Measurements from ENCODE around the gene ODF2L. TPM values are rescaled to one million over a fixed set of nuclear protein-coding genes. Genes with fewer than 3 reads are reported as not detected.

The ODF2L gene
- total RNA-seq, 1 donor: 44.5 TPM

GRCh38 chr1:86419277-86419903 lies 23.3 kb upstream of the ODF2L start:
- TF ChIP-seq, protein P1, sequence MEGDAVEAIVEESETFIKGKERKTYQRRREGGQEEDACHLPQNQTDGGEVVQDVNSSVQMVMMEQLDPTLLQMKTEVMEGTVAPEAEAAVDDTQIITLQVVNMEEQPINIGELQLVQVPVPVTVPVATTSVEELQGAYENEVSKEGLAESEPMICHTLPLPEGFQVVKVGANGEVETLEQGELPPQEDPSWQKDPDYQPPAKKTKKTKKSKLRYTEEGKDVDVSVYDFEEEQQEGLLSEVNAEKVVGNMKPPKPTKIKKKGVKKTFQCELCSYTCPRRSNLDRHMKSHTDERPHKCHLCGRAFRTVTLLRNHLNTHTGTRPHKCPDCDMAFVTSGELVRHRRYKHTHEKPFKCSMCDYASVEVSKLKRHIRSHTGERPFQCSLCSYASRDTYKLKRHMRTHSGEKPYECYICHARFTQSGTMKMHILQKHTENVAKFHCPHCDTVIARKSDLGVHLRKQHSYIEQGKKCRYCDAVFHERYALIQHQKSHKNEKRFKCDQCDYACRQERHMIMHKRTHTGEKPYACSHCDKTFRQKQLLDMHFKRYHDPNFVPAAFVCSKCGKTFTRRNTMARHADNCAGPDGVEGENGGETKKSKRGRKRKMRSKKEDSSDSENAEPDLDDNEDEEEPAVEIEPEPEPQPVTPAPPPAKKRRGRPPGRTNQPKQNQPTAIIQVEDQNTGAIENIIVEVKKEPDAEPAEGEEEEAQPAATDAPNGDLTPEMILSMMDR (IDR thresholded peaks at IDR 0.05; ENCODE audit: insufficient read depth, low read depth, low read length): peak; percentile 67
- H3K4me3 ChIP-seq (ENCODE audit: low read depth, low read length): no peak overlapping the region
- DNase-seq (ENCODE audit: low read depth): peak; percentile 38

GRCh38 chr1:86416343-86416742 lies 20.2 kb upstream of the ODF2L start:
- no peak overlapping the region for H3K4me3 ChIP-seq (ENCODE audit: low read depth, low read length)
- no peak for DNase-seq (ENCODE audit: low read depth)
- TF ChIP-seq, protein P1 (IDR thresholded peaks at IDR 0.05; ENCODE audit: insufficient read depth, low read depth, low read length): no peak

GRCh38 chr1:86410879-86411278 lies 14.8 kb upstream of the ODF2L start:
- DNase-seq (ENCODE audit: low read depth): no peak
- TF ChIP-seq, protein P1 (IDR thresholded peaks at IDR 0.05; ENCODE audit: insufficient read depth, low read depth, low read length): no peak

DNA sequence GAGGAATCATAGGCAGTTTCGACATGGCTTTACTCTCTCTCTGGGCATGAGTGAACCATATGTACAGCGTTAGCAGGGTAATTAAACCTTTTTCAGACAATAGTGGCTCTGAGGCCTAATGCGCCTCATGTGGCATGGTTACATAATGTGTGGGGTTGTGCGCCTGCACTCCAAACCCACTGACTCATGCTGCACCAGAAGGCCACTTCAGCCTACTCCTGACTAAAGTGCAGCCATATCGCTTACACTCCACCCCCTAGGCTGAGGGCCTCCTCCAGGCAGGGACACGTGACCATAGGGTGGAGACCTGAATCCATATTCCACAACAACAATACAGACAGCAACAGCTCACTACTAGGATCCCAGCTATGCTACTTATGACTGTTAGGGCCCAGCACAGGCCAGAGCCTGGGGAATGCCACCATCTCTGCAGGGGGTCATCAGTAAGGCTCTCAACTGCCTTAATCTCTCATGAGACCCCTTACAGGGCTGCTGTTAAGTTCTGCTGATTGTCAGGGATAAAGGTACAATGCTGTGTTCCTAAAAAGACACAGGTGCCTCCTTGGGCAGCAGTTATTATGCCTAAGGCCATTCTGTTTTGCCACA lies 13.4 kb upstream of the ODF2L start:
- no peak for DNase-seq (ENCODE audit: low read depth)
- H3K4me3 ChIP-seq (ENCODE audit: low read depth, low read length): no peak overlapping the region
- TF ChIP-seq, protein P1 (IDR thresholded peaks at IDR 0.05; ENCODE audit: insufficient read depth, low read depth, low read length): no peak

More at GRCh38 chr1:86410879-86411278, 14.8 kb upstream of the ODF2L start:
- H3K4me3 ChIP-seq (ENCODE audit: low read depth, low read length): no peak overlapping the region

DNA sequence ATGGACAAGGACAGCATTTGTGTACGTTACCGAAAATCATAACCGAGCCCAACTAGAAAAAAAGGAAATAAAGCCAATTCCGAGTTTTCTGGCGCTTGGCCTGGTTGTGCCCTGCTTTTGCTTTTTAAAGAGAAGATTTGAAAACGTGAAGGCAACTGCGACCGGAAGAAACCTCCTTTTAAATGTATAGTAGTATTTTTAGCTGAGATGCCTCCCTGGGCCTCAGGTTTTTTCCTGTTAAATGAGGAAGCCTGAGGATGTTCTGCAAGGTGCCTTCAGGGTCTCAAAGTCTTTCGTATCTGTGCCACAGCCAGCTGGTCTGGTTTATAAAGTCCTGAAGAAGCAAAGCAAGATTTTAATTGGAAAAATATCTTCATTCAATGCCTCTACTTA lies 371 bp upstream of the ODF2L start:
- H3K4me3 ChIP-seq (ENCODE audit: low read depth, low read length): peak overlapping the region; percentile 95
- no peak for DNase-seq (ENCODE audit: low read depth)
- TF ChIP-seq, protein P1 (IDR thresholded peaks at IDR 0.05; ENCODE audit: insufficient read depth, low read depth, low read length): no peak

GRCh38 chr1:86394416-86394815 lies 1.7 kb downstream of the ODF2L start:
- TF ChIP-seq, protein P1 (IDR thresholded peaks at IDR 0.05; ENCODE audit: insufficient read depth, low read depth, low read length): no peak
- DNase-seq (ENCODE audit: low read depth): no peak
- peak overlapping the region; percentile 95 for H3K4me3 ChIP-seq (ENCODE audit: low read depth, low read length)

Measured in fibroblast of villous mesenchyme (primary cell).